ENCODE results near the gene AGBL1.
"Not testable (repeated sequence)": the region's sequence is repeated elsewhere in the genome, so short reads cannot be mapped to it uniquely, and the experiment has no call there.

Gene AGBL1

DNA sequence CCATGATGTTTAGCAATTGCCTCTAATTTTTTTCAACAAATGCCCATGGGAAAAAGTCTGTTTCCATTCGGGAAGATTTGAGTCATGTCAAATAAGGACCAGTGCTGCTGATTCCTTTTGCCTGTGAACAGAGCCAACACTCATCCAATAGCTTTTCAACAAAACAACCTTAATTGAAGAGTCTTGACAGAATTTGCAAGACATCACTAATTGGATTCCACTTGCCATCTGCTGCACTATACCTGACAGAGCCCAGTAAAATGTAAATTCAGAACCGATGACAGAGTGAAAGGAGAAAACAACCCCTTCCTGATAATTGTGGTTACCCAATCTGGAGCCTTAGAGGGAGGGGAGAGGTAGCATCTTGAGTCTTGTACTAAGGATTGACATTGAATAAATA lies 426.7 kb downstream of the AGBL1 start:
- no peak for DNase-seq (ENCODE audit: low read depth)

DNA sequence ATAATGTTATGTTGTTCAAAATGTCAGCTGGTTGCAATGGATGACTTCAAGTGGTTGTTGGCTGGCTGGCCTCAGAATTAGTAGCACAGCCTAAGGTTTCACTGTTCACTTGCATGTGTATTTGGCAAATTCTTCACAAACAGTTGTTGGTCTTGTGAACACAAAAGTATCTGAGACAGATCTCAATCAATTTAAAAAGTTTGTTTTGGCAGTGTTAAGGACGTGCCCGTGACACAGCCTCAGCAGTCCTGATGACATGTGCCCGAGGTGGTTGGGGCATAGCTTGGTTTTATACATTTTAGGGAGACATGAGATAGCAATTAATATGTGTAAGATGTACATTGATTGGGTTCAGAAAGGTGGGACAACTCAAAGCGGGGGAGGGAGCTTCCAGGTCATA lies 436.0 kb downstream of the AGBL1 start:
- DNase-seq (ENCODE audit: low read depth), result no peak

DNA sequence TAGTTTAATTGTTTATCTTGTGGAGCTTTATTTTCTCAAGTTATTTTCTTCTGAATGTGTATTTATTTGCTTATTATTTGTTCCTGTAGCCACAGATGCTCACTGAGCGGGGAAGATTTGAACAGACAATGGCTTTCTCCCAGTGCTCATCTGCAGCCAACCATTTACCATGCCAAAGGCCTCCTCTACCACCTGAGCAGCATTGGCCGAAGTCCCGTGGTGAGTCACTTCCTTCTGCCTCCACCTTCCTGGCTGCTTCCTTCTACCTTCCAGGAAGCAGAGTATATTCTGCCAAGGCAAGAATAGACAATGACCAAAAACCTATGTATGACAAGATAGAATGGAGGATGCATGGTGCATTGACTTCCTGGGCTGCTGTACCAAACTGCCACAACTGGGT lies 443.1 kb downstream of the AGBL1 start:
- no peak for DNase-seq (ENCODE audit: low read depth)

DNA sequence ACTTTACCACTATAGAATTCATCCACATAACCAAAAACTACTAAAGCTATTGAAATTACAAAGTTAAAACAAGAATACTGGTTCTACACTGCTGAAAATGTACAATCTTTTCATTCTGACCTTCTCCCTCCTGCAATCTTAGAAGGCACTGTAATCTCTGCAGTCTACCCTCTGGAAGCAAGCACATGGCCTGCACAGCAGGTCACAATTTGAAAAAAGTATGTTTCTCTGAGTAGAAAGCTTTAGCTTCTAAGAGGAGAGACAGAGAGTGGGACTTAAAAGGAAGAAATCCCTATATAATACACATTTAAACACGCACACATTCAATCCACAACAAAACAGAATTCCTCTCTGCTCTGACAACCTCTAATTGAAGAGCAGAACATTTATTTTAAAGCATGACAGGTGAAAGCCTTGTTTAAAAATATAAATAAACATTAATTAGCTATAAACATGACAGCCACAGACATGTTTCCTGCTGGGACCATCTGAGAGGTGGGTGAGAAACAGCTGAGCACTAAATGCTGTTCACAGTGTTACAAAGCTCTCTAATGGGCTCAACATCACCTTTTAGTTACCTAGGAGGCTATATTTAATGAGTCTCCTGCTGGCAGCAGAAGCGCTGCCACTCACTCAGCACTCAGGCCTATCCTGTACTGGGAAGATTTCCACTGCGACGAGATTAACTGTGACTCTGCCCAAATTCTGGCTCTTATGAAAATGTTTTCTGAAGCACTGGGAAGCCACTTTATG lies 447.4 kb downstream of the AGBL1 start:
- no peak for DNase-seq (ENCODE audit: low read depth)

DNA sequence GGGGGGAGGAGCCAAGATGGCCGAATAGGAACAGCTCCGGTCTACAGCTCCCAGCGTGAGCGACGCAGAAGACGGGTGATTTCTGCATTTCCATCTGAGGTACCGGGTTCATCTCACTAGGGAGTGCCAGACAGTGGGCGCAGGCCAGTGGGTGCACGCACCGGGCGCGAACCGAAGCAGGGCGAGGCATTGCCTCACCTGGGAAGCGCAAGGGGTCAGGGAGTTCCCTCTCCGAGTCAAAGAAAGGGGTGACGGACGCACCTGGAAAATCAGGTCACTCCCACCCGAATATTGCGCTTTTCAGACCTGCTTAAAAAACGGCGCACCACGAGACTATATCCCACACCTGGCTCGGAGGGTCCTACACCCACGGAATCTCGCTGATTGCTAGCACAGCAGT lies 448.4 kb downstream of the AGBL1 start:
- DNase-seq (ENCODE audit: low read depth), result not testable (repeated sequence)

DNA sequence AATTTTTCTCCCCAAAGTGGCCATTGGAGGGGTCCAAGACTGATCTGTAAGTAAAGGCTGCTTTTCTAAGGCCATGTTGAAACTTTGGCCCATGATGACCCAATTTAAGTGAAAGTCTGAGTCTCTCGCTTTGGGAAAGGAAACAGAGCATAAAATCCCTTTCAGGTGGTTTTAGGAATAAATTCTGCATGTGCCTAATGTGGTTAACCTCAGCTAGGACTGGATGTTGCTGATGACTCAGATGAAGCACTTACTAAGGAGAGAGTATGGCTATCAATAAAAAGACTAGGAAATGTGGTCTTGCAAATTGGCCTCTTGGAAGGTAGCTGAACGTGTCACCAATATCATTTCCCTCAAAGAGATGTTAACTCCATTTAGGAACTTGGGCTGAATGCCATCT lies 458.5 kb downstream of the AGBL1 start:
- DNase-seq (ENCODE audit: low read depth), result no peak

DNA sequence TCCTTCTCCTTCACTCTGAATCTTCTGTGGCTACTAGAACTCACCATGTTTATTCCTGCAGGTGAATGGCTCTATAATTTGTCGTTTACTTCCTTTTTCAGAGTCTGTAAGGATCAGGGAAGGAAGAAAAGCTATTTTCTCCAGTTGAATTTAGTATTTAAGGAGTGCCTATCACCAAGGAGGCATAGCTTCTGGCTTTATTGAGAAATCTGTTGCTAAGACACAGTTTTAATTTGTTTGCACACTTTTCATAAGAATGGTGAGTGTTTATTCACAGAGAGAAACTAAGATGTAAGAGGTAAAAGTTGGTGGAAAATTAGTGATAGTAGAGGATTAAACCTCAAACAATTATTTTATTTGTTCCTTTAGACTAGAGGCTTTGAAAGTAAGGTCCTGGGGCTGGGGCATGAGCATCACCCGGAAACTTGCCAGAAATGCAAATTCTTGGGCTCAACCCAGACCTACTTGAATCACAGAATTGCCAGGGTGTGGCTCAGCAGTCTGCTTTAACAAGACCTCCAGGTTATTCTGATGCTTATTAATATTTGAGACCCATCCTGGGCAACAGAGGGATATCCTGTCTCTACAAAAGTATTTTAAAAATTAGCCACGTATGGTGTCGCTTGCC lies 461.3 kb downstream of the AGBL1 start:
- DNase-seq (ENCODE audit: low read depth), result no peak

DNA sequence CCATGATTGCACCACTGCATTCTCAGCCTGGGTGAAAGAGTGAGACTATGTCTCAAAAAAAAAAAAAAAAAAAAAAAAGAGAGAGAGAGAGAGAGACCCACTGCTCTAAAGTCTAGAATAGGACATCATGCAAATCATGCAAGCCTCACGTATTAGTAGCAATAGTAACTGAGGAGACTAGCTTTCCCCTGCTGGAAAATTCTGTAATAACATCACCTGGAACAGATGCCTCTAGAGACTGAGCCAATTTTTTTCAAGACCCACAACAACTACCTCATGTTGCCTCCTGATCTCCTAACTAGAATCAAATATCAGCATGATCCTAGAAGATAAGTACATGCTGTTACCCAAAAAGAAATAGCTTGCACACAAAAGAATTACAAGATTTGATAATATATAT lies 461.9 kb downstream of the AGBL1 start:
- no peak for DNase-seq (ENCODE audit: low read depth)

DNA sequence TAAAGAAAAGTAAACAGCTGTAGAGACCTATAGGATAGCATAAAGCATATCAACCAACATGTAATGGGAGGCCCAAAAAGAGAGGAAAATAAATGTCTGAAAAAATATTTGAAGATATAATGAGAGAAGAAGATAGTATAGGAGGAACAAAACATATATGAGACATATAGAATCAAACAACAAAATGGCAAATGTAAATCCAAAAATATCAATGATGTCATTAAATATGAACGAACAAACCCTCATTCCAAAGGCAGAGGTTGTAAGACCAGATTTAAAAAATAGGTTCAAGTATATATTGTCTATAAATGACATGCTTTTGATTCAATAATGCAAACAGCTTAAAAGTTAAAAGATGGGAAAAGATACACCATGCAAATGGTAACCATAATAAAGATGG lies 470.4 kb downstream of the AGBL1 start:
- DNase-seq (ENCODE audit: low read depth), result no peak

DNA sequence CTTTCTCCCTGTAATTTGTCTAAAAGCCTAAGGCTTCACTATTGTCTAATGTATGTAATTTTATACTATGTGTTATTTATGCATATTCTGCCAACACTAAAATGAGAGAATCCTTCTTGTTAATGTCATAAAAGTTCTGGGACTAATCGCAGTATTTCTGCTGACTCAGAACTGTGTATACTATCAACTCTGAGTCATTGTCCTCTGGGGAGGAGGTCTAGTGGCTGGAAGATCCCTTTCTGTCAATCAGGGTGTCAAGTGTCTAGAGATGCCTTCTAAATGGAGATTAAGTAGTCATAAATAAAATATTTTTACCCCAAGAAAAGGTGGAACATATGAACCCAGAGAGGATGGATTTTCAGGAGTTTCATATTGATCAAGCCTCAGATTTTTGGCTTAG lies 473.4 kb downstream of the AGBL1 start:
- no peak for DNase-seq (ENCODE audit: low read depth)

DNA sequence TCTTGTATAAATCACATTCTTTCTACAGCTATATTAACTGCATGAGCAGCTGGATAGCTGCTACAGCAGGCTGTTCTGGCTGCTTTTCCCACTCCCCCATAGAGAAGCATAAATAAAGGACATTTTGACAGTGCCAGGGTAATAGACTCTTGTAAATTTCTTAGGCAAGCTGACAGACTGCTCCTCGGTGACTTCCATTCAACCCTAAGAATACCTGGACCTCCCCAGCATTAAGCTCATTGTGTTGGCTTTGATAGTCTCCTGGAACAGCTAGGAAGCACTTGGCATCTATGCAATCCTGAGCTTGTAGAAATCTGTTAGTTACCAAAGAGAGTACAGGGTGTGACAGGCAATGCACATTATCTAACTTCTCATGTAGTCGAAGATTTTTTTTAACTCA lies 475.4 kb downstream of the AGBL1 start:
- no peak for DNase-seq (ENCODE audit: low read depth)

DNA sequence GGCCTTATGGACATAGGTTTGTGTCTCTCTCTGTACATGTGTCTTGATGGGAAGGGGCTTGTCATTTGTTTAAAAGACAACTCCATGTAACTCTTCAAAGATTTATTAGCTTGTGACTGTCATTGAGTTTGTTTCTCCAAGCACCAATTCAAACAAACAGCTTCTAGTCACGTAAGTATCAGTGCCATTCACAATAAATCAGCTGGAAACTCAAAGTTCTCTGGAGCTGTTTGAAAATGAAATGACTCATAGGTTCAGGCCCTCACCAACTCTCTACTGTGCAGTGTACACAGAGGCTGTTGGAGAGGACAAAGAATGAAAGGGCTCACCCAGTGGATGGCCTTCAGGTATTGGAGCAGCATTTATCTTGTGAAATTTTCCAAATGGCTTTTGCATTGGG lies 476.3 kb downstream of the AGBL1 start:
- no peak for DNase-seq (ENCODE audit: low read depth)

DNA sequence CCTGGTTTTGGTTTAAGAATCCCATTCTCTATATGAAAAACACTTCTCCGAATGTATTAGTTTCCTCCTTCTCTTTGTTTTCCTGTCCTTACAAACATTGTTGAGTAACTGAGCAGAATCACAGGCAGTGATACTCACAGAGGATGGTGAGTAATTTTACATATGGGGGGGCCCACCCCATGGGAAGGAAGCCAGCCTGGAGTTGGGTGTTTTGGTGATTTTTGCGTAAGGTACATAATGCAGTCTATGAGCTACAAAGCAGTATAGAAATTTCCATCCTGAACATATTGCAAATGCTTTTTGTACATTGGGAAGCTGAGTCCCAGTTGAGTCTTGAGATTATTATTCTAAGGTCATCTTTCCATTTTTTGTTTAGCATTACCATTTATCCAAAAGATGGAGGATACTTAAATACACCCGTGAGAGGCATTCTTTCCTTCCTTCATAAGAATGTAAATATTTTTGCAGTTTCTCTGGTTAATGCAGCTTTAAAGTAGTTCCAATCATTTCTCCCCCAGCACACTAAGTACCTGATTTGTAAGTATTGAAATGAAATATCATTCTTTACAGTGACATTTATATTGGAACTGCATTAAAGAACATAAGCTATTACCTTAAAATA lies 476.8 kb downstream of the AGBL1 start:
- DNase-seq (ENCODE audit: low read depth), result no peak

DNA sequence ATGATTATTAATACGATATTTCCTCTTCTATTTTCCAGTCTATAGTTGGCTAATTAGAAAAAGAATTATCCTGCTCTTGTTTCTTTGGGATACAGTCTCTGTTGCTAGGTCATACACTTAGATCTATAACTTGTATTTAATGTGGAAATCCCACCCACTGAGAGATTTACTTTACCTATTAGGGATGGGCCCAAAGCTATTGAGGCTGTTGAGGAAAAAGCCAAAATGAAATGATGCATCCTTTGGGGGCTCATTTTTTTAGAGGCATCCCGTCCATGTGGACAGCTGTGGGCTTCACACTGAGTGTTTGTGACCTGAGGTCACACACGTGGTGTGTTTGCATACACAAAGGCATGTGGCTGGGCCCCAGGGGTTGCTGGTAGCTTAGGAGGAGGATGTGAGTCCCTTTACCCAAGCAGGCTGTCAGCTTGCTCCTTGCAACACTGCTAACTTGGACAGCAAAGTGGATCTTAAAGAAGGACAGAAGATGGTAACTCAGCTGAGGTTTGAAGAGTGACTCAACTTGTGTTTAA lies 477.4 kb downstream of the AGBL1 start:
- DNase-seq (ENCODE audit: low read depth), result no peak

DNA sequence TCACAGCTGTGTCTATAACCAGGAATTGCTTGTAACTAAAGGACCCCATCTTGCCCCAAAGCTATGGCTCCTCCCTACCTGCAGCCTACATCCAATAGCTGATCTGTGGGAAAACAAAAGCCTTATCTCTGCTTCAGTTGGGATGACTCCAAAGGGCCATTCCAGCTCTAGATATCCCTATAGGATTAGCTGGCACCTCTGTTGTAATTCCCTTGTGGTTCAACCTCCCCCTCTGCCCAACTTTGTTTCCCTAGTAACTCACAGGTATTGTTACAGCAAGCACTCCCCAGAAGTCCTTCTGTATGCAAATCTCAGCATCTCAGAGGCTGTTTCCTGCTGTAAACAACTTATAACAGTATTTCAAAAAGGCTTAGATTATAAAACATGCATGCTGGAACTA lies 478.6 kb downstream of the AGBL1 start:
- no peak for DNase-seq (ENCODE audit: low read depth)

DNA sequence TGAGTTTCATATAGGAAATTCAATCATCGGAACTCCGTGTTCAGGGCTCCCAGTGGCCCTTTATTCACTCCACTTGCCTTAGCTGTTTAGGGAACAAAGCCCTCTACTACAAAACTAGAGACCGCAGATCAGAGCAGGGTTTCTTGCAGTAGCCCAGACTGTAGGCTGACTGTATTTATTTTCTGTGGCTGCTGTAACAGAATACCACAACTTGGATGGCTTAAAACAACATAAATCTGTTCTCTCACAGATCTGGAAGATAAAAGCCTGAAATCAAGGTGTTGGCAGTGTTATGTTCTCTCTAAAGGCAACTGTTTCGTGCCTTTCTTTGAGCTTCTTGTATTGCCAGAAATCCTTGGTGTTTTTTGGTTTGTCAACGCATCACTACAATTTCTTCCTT lies 479.0 kb downstream of the AGBL1 start:
- DNase-seq (ENCODE audit: low read depth), result no peak

DNA sequence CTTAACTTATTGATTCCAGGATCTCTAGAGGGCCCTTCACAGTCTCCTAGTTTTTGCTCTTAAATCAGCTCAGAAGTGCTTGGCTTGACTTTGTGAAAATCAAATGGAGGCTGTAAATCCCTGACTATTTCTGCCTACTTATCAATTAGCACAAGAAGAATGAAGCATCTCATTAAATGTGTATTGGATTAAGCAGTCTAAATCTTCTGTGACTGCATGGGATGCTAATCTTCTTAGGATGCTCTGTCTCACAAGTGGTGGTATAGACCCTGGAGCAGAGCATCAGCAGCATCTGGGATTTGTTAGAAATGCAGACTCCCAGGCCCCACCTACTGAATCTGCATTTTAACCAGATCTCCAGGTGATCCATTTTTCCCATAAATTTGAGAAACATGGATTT lies 488.7 kb downstream of the AGBL1 start:
- DNase-seq (ENCODE audit: low read depth), result no peak

DNA sequence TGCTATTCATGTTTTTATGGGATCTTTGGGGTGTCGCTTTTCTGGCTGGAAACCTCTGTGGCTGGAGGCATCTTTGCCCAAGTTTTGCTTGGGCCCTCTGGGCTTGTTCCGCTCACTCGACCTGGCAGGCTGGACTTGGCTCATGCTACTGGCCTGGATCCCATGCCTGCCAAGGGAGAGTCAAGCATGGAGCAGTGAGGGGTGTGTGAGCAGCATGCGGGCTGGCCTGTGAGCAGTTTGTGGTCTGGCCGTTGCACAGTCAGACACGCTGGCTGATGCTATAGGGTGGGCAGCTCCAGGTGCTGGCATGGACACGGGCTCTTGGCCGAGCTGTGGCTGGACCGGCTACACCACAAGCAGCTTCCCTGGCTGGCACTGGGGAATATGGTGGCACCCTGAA lies 491.1 kb downstream of the AGBL1 start:
- DNase-seq (ENCODE audit: low read depth), result no peak

DNA sequence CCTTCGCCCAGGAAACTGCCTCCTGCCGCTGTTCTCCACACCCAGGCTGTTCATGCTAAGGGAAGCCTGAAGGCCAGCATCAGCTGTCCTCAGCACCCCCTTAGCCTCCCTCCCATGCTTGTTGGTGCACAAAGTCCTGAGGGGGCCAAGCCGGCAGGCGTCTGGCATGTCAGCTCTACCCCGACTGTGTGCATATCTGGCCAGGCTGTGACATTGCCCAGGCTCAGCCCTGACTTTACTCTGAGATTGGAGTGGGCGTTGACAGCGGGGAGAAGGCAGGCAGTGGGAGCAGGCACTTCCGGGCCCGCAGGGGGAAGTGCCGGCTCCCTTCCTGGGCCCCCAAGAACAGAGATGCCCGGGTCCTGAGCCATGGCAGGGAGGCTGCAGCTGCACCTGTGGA lies 492.2 kb downstream of the AGBL1 start:
- no peak for DNase-seq (ENCODE audit: low read depth)

DNA sequence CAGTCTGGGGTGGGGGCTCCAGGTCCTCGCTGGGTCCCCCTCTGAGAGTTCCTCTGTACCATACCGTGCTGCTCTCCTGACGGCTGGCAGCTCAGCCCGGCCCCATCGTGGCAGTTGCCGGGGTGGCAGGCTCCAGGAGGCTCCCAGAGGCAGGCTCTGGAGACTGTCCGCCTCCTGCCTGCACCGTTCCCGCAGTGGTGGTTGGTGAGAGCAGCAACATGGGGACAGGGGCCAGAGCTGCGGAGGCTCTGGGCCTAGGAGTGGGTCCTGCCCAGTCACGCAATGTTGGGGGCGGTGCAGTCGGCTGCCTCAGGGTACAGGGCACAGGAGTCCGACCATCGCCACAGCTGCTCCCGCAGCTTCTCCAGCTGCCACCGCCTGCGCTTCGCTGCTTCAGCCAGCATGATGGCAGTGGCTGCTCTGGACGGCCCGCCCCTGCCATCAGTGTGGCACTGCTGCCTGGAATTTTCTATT lies 492.7 kb downstream of the AGBL1 start:
- no peak for DNase-seq (ENCODE audit: low read depth)

DNA sequence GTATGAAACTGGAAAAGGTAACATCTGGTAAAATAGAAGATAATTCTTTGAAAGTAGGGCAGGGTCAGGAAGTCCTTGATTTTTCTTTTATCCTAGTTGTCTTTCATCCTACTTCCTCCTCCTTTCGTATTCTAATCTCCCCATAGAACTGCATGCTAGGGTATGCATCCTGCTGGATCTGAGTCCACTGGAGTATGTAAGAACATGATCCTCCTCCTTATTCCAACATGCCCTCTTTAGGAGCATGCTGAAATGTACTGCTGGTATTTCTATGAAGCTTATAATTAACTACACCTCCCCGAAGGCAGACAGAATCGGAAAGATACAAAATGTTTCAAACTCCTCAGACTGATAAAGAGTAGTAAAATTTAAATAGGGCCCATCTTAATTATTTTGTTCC lies 493.8 kb downstream of the AGBL1 start:
- DNase-seq (ENCODE audit: low read depth), result no peak

DNA sequence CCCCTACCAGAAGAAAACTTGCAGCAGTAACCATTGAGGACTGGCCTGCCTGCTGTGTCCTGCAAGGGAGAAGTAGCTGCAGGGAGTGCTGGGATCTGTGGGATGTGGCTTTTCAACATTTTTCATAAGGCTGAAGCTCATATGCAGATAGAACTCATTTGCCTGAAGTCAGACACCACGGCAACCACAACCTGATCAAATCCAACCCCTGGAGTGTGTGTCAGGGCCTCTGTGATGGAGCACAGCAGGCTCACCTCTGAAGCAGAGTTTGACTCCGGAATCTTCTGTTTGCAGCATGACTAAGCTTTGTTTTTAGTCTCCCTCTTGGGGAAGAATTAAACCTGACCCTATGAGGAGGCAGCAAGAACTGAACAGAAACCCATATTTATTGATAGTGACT lies 508.7 kb downstream of the AGBL1 start:
- no peak for DNase-seq (ENCODE audit: low read depth)

DNA sequence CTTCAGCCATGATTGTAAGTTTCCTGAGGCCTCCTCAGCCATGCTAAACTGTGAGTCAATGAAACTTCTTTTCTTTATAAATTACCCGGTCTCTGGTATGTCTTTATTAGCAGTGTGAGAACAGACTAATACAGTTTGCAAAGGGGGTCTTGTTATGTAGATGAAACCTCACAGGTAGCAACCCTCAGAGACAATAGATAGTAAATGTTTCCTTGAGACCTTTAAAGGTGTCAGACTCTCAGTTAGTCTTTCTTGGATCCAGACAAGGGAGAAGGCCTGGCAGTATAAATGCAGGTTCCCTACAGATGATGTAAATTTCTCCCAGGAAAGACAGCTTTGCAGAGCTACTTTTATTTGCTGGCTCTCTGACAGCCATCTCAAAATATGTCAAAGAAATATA lies 510.8 kb downstream of the AGBL1 start:
- DNase-seq (ENCODE audit: low read depth), result no peak

Data from stimulated activated CD8-positive, alpha-beta memory T cell treated with anti-CD3 and anti-CD28 coated beads, Interleukin-12 subunit alpha, Interleukin-12 subunit beta, amount 100 ng/mL, for 4 hours (primary cell).